ENCODE results near the gene USP3.

- TF ChIP-seq SIN3A (IDR thresholded peaks at IDR 0.05; ENCODE audit: borderline replicate concordance, insufficient read depth, low read length) (no peak), POLR2AphosphoS5 (IDR thresholded peaks at IDR 0.05; ENCODE audit: low read depth, low read length) (no peak), TAF1 (IDR thresholded peaks at IDR 0.05; ENCODE audit: borderline replicate concordance, insufficient read depth, low read length) (no peak)
- TF ChIP-seq, protein P1, sequence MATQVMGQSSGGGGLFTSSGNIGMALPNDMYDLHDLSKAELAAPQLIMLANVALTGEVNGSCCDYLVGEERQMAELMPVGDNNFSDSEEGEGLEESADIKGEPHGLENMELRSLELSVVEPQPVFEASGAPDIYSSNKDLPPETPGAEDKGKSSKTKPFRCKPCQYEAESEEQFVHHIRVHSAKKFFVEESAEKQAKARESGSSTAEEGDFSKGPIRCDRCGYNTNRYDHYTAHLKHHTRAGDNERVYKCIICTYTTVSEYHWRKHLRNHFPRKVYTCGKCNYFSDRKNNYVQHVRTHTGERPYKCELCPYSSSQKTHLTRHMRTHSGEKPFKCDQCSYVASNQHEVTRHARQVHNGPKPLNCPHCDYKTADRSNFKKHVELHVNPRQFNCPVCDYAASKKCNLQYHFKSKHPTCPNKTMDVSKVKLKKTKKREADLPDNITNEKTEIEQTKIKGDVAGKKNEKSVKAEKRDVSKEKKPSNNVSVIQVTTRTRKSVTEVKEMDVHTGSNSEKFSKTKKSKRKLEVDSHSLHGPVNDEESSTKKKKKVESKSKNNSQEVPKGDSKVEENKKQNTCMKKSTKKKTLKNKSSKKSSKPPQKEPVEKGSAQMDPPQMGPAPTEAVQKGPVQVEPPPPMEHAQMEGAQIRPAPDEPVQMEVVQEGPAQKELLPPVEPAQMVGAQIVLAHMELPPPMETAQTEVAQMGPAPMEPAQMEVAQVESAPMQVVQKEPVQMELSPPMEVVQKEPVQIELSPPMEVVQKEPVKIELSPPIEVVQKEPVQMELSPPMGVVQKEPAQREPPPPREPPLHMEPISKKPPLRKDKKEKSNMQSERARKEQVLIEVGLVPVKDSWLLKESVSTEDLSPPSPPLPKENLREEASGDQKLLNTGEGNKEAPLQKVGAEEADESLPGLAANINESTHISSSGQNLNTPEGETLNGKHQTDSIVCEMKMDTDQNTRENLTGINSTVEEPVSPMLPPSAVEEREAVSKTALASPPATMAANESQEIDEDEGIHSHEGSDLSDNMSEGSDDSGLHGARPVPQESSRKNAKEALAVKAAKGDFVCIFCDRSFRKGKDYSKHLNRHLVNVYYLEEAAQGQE (IDR thresholded peaks at IDR 0.05; ENCODE audit: insufficient read depth in 1 of 2, low read depth in 2 of 2, low read length in 2 of 2) = no peak
Measured at GRCh38 chr15:63482874-63483323, 21.5 kb upstream of the USP3 start.

All from PFSK-1 (cell line).